Natural killer cell (primary cell): ENCODE results near the gene HS6ST3. TPM values are rescaled to one million over a fixed set of nuclear protein-coding genes. Genes with fewer than 3 reads are reported as not detected.

Experiments
- ATAC-seq, 3 donors: fragments of 150-1000 bp in 2 of 3; fragments of 200-7000 bp in 1 of 3; cut with Tn5 transposase; 1 replicate in 1 of 3; 2 replicates in 2 of 3; pipeline ENCODE4 v1.10.0; 2021; ENCODE audit warnings: mild to moderate bottlenecking in 2 of 3, moderate library complexity in 2 of 3
- DNase-seq, 2 donors: peaks; one replicate each; pipeline versions ENCODE4 v3.0.0 to v3.0.0-alpha.2; 2013 to 2021; ENCODE audit warnings: mixed read lengths in 1 of 2
- H3K27ac ChIP-seq: one replicate; pipeline ENCODE4 v1.5.1; 2013; ENCODE audit warnings: mild to moderate bottlenecking, low read length
- H3K27me3 ChIP-seq: one replicate; pipeline ENCODE4 v1.6.1; 2013; ENCODE audit warnings: low read length; ENCODE audit not compliant: control insufficient read depth, insufficient read depth
- H3K36me3 ChIP-seq: one replicate; pipeline ENCODE4 v1.6.1; 2013; ENCODE audit warnings: low read length; ENCODE audit not compliant: control insufficient read depth, insufficient read depth
- H3K4me1 ChIP-seq: one replicate; pipeline ENCODE4 v1.6.1; 2013; ENCODE audit warnings: low read length; ENCODE audit not compliant: control insufficient read depth, insufficient read depth
- H3K4me3 ChIP-seq: one replicate; pipeline ENCODE4 v1.5.1; 2013; ENCODE audit warnings: low read length
- H3K9me3 ChIP-seq: one replicate; pipeline ENCODE4 v1.6.1; 2013; ENCODE audit warnings: low read length; ENCODE audit not compliant: control insufficient read depth, insufficient read depth
- H3K27ac Mint-ChIP-seq, 2 donors: one replicate each; pipeline ENCODE4 v1.8.0; 2022; ENCODE audit warnings: mild to moderate bottlenecking in 2 of 2, mixed read lengths in 2 of 2, moderate library complexity in 1 of 2
- H3K27me3 Mint-ChIP-seq, 2 donors: one replicate each; pipeline ENCODE4 v1.8.0; 2022; ENCODE audit warnings: low read depth in 2 of 2, mixed read lengths in 2 of 2
- H3K36me3 Mint-ChIP-seq: one replicate; pipeline ENCODE4 v1.8.0; 2022; ENCODE audit warnings: mixed read lengths
- H3K4me1 Mint-ChIP-seq, 2 donors: one replicate each; pipeline ENCODE4 v1.8.0; 2022; ENCODE audit warnings: mixed read lengths in 2 of 2
- H3K4me3 Mint-ChIP-seq: one replicate; pipeline ENCODE4 v1.8.0; 2022; ENCODE audit warnings: mild to moderate bottlenecking, moderate library complexity, mixed read lengths
- H3K9me3 Mint-ChIP-seq, 2 donors: one replicate each; pipeline ENCODE4 v1.8.0; 2022; ENCODE audit warnings: mixed read lengths in 2 of 2
- WGBS: methylation state at CpG from one replicate; pipeline ENCODE4 v1.1.7; 2013; ENCODE audit warnings: missing lambda C conversion rate; ENCODE audit not compliant: insufficient coverage; 5-methylcytosine and 5-hydroxymethylcytosine counted together
- intact Hi-C: fragments of 100-400 bp; cut with micrococcal nuclease; formaldehyde crosslinking; loops from one replicate; pipeline ENCODE4 v1.14.2; 2022
- total RNA-seq, 4 donors: library from RNA; stranded (reverse); fragments of 120-200 nt in 1 of 4; gene quantifications; one replicate each; pipeline versions ENCODE4 v1.2.3 to v1.2.4, GENCODE V29; 2013 to 2022
- TF ChIP-seq, protein P1 (sequence below): fragments of 200-600 bp; IDR thresholded peaks from one replicate; pipeline ENCODE4 v1.8.0; 2022; ENCODE audit warnings: antibody characterized with exemption

Gene HS6ST3
- total RNA-seq, 3 donors from 2014 or later (not counting 1 experiment from before 2014, with no cell fraction given), result not detected

DNA sequence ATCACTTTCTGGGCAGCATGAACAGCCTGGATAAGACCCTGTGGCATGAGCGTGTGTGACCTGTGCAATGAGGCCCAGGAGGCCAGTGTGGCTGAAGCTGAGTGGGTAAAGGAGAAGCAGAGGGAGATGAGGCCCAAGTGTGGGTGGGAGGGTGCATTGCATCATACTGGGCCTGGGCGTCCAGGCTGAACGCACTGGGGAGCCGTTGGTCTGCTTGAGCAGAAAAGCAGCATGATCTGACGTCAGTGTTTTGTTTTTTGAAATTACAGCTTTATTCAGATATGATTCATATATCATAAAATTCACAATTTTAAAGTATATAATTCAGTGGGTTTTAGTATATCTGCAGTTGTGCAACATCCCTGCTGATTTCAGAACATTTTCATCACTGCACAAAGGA is 409.7 kb downstream of the HS6ST3 start:
- Mint-ChIP-seq H3K4me1 (no peaks in the 10 kb centered on the region), H3K9me3 (peaks cover 17 to 29% of the 10 kb centered on the region in 2 donors), H3K27ac (no peak overlapping the region), H3K4me3 (no peak overlapping the region), H3K36me3 (no peaks in the 10 kb centered on the region), H3K27me3 (no peaks in the 10 kb centered on the region)
- ATAC-seq (no peak), DNase-seq (no peak)
- Histone ChIP-seq H3K4me1 (no peaks in the 10 kb centered on the region), H3K27ac (no peak overlapping the region), H3K36me3 (no peaks in the 10 kb centered on the region), H3K4me3 (no peak overlapping the region), H3K9me3 (peaks cover 9% of the 10 kb centered on the region), H3K27me3 (no peaks in the 10 kb centered on the region)
- 93% methylated on average over 4 of the region's 5 CpGs for WGBS
- TF ChIP-seq, protein P1, sequence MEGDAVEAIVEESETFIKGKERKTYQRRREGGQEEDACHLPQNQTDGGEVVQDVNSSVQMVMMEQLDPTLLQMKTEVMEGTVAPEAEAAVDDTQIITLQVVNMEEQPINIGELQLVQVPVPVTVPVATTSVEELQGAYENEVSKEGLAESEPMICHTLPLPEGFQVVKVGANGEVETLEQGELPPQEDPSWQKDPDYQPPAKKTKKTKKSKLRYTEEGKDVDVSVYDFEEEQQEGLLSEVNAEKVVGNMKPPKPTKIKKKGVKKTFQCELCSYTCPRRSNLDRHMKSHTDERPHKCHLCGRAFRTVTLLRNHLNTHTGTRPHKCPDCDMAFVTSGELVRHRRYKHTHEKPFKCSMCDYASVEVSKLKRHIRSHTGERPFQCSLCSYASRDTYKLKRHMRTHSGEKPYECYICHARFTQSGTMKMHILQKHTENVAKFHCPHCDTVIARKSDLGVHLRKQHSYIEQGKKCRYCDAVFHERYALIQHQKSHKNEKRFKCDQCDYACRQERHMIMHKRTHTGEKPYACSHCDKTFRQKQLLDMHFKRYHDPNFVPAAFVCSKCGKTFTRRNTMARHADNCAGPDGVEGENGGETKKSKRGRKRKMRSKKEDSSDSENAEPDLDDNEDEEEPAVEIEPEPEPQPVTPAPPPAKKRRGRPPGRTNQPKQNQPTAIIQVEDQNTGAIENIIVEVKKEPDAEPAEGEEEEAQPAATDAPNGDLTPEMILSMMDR, result no peak
- intact Hi-C loops, result no loop called here

DNA sequence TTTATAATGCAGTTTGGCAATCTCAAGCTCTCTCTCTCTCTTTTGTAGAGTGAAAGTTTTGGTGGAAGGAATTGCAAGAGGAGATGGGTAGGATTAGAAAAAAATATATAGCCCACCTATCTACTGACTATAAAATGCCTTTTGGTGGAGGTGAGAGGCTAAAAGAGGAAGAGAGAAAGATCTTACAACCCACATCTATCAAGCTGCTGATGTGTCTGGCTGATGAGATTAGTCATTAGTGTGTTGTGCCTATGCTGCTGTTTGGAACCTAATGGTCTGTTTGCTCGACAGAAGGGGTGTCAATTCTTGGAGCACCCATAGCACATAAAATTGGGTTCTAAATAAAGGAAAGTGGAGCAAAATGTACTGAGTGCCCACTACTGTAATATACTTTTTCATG is 411.0 kb downstream of the HS6ST3 start:
- Mint-ChIP-seq H3K4me3 (no peak overlapping the region), H3K27ac (no peak overlapping the region), H3K36me3 (no peaks in the 10 kb centered on the region), H3K27me3 (no peaks in the 10 kb centered on the region), H3K9me3 (peaks cover 14 to 26% of the 10 kb centered on the region in 2 donors), H3K4me1 (no peaks in the 10 kb centered on the region)
- H3K36me3 ChIP-seq, result no peaks in the 10 kb centered on the region
- TF ChIP-seq, protein P1, result no peak
- intact Hi-C loops, result no loop called here
- DNase-seq (no peak), ATAC-seq (no peak)
- H3K9me3 ChIP-seq, result peaks cover 9% of the 10 kb centered on the region
- no peak overlapping the region for H3K4me3 ChIP-seq
- no peaks in the 10 kb centered on the region for H3K4me1 ChIP-seq
- 40% methylated on average over 1 of the region's 1 CpG for WGBS
- no peak overlapping the region for H3K27ac ChIP-seq
- H3K27me3 ChIP-seq, result no peaks in the 10 kb centered on the region

DNA sequence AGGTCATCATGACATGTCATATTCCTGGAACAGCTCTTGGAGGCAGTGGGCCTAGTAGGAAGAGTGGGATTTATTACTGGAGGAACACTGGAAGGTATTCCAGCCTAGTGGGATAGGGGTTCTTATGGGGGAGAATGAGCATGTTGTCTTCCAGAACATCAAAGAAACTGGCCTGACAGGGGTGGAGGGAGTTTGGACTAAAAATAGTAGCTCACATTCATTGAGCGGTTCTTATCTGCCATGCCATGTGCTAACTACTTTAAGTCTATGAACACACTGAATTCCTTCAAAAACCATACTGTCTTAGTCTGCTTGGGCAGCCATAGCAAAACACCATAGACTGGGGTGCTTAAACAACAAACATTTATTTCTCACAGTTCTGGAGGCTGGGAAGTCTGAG is 413.6 kb downstream of the HS6ST3 start:
- H3K27ac Mint-ChIP-seq, result no peak overlapping the region
- H3K36me3 Mint-ChIP-seq, result peaks cover 3% of the 10 kb centered on the region
- TF ChIP-seq, protein P1, result no peak
- H3K9me3 Mint-ChIP-seq, result peaks cover 9 to 20% of the 10 kb centered on the region in 2 donors
- H3K9me3 ChIP-seq, result no peaks in the 10 kb centered on the region
- H3K4me3 Mint-ChIP-seq, result no peak overlapping the region
- intact Hi-C loops, result no loop called here
- no peaks in the 10 kb centered on the region for H3K4me1 Mint-ChIP-seq
- no peak overlapping the region for H3K27ac ChIP-seq
- ATAC-seq, result no peak
- no peaks in the 10 kb centered on the region for H3K27me3 ChIP-seq
- no peaks in the 10 kb centered on the region for H3K4me1 ChIP-seq
- no peak overlapping the region for H3K4me3 ChIP-seq
- WGBS, result 90% methylated on average over 1 of the region's 1 CpG
- no peaks in the 10 kb centered on the region for H3K27me3 Mint-ChIP-seq
- DNase-seq, result no peak
- H3K36me3 ChIP-seq, result no peaks in the 10 kb centered on the region

DNA sequence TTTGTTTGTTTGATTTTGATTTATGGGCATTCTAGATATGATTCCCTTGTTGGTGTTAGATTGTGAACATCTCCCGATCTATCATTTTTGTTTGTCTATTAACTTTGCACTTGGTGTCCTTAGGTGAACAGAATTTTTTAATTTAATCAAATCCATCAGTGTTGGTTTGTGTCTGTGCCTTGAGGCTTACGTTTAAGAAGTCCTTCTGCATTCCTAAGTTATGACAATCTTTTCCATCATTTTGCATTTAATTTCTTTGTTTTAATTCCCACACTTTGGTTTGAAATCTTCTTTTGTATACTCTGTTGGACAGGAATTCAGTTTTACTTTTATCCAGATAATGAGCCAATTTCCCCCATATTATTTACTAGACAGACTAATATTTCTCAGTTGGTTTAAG is 421.7 kb downstream of the HS6ST3 start:
- TF ChIP-seq, protein P1, result no peak
- 83% methylated on average over 1 of the region's 2 CpGs for WGBS
- no peaks in the 10 kb centered on the region for H3K36me3 ChIP-seq

More for the DNA sequence above, 421.7 kb downstream of the HS6ST3 start:
- peaks cover 11 to 19% of the 10 kb centered on the region in 2 donors for H3K9me3 Mint-ChIP-seq
- H3K4me1 ChIP-seq, result no peaks in the 10 kb centered on the region
- no peaks in the 10 kb centered on the region for H3K9me3 ChIP-seq
- no peak overlapping the region for H3K4me3 Mint-ChIP-seq
- intact Hi-C loops, result no loop called here
- H3K4me1 Mint-ChIP-seq, result no peaks in the 10 kb centered on the region
- H3K27me3 Mint-ChIP-seq, result no peaks in the 10 kb centered on the region
- no peak for ATAC-seq
- no peak overlapping the region for H3K4me3 ChIP-seq
- no peak overlapping the region for H3K27ac ChIP-seq
- no peaks in the 10 kb centered on the region for H3K27me3 ChIP-seq
- no peak overlapping the region for H3K27ac Mint-ChIP-seq
- no peak for DNase-seq
- H3K36me3 Mint-ChIP-seq, result peaks cover 13% of the 10 kb centered on the region
